GM21737 (cell line): ENCODE results near the gene ARVCF.

Experiments used
- ATAC-seq: cut with Tn5 transposase; IDR thresholded peaks from one replicate; pipeline ENCODE4 v1.9.1; 2021; ENCODE audit warnings: mild to moderate bottlenecking, moderate library complexity; ENCODE audit not compliant: unreplicated experiment

The ARVCF gene

GRCh38 chr22:20054034-20054427 is 37.4 kb upstream of the ARVCF start:
- ATAC-seq: no peak

GRCh38 chr22:20053407-20054033 is 36.9 kb upstream of the ARVCF start:
- ATAC-seq: no peak

- ATAC-seq: no peak
Observed at GRCh38 chr22:20052309-20053259, 36.0 kb upstream of the ARVCF start.

DNA sequence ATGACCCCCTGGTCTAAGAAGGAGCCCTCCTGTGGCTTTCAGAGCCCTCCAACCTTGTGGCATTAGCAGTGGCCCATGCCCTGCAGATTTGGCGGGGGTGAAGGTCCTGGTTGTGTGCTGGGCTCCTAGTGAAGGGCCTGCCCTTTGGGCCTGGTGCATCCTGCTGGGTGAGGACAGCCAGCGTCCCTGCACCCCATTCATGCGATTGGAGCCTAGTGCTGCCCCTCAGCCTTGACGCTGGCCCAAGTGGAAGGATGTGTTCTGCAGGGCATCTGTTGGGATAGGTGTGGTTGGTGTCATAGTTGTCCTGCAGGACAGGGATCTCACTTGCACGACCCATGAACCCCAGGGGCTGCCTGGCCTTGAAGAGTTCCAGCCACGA is 35.3 kb upstream of the ARVCF start:
- ATAC-seq: no peak

GRCh38 chr22:20046730-20047129 is 30.1 kb upstream of the ARVCF start:
- ATAC-seq: no peak

DNA sequence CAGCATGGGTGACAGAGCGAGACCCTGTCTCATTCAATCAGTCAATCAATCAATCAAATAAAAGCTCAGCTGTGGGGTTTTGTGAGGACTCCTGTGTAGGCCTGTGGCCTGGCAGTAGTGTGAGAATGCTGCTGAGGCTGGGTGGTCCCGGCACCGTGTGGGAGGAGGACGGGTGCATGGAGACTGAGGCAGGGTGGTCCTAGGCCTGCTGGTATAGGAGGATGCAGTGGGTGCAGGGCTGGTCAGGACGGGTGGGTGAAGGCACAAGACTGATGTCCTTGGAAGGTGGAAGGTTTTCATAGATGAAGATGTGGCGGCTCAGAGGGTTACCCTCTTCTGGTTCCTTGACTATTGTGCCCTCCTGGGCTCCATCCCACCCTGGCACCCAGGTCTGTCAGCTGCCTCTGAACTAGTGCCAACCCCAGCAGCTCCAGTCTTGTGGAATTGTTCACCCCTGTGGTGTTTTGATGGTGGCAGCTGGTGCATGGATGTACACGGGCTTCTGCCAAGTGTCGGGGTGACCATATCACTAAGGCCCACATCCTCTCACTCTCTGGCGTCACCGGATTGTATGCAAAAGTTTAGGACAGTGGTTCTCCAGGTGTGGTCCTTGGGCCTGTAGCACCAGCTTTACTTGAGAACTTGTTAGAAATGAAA is 28.0 kb upstream of the ARVCF start:
- no peak for ATAC-seq

DNA sequence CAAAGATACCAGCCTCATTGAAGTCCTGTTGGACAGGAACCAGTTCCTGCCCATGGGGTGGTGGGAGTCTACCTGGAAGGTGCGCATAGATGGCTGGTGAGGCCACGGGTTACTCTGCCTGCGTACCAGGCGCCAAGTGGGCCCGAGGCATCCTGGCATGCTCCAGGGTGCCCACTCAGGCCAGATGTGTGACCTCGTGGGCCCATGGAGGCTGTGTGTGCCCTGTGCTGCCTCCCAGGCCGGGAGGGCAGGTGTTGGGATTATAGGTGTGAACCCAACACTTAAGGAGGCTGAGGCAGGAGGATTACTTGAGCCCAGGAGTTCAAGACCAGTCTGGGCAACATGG is 27.3 kb upstream of the ARVCF start:
- no peak for ATAC-seq

GRCh38 chr22:20043057-20043996 is 26.7 kb upstream of the ARVCF start:
- ATAC-seq: no peak

DNA sequence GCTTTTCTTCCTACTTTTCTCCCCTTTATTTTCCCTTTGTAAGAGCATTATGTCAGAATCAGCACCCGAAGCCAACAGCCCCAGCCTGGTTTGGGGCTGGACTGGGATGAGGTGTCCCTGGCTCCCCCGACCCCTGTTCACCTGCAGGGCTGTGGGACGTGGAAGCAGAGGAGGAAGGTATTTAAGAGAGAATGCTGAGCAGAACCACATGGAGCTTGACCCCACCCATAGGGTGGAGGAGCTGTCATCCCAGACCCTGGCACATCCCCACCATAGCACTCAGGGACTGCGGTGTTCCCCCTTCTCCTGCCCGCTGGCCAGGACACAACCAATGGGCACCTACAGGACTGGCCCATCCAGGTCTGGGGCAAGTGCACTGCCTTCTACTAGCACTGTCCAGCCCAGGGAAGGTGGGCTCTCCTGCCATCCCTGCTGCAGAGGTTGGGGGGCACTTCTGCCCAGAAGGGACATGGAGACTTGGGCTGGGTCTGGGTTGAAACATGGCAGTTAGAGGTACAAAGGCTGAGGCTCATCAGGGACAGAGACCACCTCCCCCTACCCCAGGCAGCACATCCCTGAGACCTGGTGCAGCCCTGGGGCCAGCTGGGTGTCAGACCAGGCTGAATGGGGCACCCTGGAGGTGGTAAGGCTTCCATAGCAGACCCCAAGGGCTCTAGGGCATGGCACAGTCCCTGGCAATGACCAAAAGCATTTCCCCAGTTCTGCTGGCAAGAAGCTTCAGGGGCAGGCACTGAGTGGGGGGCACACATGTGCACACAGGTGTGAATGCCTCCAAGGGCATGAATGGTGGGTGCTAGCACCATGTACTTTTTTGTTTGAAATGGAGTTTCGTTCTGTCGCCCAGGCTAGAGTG is 23.9 kb upstream of the ARVCF start:
- ATAC-seq: no peak

- ATAC-seq: no peak
Observed at GRCh38 chr22:20039683-20040325, 23.2 kb upstream of the ARVCF start.

DNA sequence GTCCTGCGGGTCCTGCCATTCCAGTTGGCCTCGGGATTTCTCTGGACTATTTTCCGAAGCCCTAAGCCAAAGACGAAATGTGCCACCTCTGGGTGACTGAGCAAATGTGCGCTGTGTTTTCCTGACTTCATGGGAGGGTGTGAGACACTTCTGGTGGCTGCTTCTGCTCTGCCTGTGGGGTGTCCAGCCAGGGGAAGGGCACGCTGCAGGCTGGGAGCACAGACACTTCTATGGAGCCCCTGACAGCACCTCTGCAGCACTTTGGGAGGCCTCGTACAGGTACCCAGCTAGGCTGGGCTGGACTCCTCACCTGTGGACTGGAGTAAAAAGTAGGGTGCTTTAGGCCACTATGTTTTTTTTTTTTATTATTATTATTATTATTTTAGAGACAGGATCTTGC is 22.0 kb upstream of the ARVCF start:
- no peak for ATAC-seq

DNA sequence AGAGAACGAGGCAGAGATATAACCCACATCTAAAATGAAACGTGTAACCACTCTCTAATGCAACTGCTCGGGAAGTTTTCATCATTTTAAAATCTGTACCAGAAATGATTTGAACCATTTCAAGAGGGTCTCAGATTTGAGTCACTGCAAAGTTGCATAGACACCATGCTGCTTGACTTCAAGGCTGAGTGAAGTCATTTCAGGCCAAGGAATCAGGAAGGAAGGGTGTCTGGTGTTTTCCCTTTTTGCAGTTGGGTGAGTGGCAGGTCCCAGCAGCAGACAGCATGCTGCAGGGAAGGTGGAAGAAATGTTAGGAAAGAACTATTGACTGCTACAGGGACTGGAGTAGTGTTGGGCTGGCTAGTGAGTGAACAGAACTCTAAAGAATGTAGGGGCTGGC is 20.8 kb upstream of the ARVCF start:
- no peak for ATAC-seq

GRCh38 chr22:20036535-20037392 is 20.1 kb upstream of the ARVCF start:
- no peak for ATAC-seq

DNA sequence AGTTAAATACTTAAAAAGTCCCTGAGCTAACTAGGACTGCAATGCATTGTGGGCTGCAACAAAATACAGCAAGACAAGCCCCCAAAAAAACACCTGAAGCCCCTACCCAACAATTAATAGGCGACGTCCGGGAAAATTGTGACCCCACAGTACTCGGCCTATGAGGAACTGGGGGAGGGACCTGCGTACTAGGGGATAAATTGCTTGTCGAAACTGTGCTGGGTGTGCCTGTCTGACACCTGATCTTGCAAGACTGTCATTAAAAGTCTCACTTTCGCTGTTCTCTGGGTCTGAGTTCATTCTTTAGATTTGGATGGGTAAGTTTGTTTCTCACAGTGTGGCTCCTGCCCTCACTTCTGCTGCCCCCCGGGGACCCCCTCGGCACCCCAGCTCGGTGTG is 19.5 kb upstream of the ARVCF start:
- no peak for ATAC-seq

DNA sequence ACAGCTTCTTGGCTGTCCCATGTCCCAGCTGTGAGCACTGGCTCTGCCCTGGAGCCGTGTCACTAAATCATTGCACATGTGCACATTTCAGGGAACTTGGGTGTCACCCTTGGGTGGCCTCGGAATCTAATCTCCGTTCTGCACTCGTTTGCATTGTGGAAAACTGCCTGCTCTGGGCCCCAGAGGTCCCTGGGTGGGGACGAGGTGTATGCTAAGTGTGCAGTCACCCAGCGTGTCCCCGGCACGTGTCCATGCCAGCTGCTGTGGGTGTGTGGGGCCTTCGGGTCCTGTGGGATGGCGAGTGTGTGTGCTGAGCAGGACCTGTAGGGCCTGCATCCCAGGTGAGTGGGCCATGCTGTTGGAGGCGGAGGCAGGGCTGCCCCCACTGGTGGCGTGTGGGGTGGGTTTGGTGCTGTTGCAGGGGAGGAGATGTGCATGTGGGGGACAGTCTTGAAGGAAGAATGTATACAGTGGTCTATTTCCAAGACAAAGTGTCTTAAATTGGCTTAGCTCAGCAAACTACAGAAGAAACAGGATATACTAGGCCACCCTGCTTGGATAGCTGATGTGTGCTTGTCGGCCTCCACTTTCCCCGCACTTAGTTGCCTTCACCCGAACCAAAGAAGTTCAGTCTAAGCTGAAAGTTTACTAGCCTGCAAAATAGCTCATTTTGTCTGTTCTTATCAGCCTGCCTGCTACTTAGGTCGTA is 18.9 kb upstream of the ARVCF start:
- no peak for ATAC-seq

DNA sequence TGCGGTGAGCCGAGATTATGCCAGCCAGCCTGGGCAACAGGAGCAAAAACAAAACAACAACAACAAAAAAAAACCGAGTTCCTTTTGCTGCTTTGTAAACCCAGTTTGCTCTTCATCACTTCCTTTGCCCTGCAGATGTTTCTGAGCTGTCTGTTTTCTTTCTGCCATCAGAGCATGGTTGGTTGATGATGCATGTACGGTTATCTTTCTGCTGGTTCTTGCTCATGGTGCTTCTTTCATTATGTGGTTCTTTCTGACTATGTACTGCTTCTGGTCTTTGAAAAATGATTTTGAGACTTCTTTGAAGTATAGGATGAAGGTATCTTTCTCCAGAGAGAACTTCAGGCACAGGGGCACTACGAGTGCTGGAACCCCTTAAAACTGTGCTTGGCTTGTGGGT is 17.5 kb upstream of the ARVCF start:
- ATAC-seq: no peak

DNA sequence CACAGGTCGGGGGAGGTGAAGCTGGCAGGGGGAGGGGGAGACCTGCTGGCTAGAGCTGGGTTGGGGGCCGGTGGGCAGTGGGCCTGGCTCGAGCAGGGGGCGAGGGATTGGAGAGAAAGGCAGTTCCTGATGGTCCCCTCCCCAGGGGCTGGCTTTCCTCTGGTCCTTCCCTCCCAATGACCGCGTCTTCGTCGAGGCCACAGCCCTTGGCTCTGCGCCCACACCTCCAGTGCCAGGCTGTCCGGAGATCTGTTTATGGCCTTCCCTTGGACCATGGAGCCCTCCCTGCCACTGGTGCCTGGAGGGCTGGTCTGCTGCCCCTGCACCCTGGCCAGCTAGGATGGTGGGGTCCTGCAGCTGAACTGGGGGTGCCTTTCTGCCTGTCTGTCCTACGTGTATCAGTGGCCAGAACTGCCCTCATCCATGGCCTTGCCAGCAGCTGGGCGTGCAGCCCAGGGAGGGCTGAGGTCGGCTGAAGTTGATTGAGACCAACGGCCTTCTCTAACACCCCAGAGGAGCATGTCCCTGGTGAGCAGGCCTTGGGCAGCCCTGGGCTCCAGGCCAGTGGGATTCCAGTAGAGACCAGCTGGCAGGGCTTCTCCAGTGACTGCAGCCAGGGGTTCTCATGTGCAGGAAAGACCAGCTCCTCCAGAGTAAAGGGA is 16.6 kb upstream of the ARVCF start:
- ATAC-seq: no peak
